HG02759 (cell line): ENCODE results near the gene SYNJ2BP.
"Not testable (repeated sequence)": the region's sequence is repeated elsewhere in the genome, so short reads cannot be mapped to it uniquely, and the experiment has no call there.

Source experiments
- ATAC-seq: cut with Tn5 transposase; IDR thresholded peaks from one replicate; pipeline ENCODE4 v1.9.1; 2021; ENCODE audit warnings: mild to moderate bottlenecking, moderate library complexity; ENCODE audit not compliant: unreplicated experiment

SYNJ2BP gene, protein sequence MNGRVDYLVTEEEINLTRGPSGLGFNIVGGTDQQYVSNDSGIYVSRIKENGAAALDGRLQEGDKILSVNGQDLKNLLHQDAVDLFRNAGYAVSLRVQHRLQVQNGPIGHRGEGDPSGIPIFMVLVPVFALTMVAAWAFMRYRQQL

DNA sequence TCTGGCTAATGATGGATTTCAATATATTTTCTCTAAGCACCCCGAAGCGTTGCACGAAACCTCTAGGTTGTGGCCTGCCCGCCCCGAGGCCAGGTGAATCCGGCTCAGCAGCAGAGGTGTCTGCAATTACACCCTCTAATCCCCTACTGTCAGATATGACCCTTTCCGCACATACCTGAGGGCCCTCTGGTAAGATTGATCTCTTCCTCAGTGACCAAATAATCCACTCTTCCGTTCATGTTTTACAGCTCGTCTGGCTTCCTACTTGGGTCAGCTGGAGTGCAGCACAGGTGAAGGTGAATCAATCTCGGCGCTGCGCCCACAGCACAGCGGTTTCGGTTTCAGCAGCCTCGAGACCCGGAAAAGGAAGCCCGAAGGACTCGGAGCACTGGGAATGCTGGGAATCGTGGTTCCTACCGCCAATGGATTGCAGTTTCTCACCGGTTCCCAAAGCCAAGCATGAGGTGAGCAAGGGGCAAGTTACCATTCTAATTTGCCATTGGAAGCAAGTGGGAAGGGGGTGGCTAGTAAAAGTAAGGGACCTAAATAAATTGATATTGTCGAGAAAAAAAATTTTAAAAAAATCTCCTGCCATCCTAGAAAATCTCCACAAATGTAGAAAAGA lies at the start of gene SYNJ2BP:
TSS of gene SYNJ2BP (minus strand) at position 366 of the 625 bp plus-strand sequence. CDS start at position 239, 127 bp downstream.
- ATAC-seq: peak; percentile 70

DNA sequence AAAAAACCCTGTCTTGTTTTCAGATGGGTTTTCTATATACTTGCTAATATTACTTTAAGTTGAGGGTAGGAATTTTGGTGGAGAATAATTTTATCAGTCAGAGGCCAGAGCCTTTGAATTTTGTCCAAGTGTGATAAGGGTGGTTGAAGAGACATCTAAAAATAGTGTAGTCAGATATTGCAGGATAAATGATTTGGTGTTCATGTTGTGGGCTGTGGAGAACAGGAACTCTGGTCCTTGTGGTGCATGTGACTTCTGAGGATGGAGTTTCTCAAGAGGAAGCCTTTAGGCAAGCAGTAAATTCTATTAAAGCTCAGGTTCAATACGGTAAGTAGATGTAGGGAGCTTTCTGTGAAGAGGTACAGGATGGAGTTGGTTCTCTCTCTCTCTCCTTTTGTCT lies 37.8 kb upstream of the SYNJ2BP start:
- ATAC-seq: no peak

DNA sequence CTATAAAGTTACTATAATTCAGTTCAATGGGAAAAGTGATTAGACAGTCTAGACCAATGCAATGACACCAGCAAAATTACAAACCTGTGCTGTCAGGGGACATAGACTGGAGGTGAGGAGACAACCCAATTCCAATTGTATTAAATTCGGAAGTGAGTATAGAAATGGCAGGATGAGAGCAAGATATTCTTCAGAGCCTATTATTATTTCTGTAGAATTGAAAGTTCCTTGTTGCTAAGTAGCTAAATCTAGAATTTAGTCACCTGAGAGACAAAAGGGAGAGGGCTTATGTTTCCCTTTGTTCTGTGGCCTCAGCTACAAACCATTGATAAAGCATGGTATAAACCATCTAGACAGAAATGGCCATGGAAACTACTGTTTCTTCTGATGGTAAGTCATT lies 35.0 kb upstream of the SYNJ2BP start, which contains the start of gene ADAM21:
TSS of gene ADAM21 (plus strand) at position 301 of the 400 bp plus-strand sequence. CDS start 5,326 bp downstream, outside the sequence.
- ATAC-seq: no peak

DNA sequence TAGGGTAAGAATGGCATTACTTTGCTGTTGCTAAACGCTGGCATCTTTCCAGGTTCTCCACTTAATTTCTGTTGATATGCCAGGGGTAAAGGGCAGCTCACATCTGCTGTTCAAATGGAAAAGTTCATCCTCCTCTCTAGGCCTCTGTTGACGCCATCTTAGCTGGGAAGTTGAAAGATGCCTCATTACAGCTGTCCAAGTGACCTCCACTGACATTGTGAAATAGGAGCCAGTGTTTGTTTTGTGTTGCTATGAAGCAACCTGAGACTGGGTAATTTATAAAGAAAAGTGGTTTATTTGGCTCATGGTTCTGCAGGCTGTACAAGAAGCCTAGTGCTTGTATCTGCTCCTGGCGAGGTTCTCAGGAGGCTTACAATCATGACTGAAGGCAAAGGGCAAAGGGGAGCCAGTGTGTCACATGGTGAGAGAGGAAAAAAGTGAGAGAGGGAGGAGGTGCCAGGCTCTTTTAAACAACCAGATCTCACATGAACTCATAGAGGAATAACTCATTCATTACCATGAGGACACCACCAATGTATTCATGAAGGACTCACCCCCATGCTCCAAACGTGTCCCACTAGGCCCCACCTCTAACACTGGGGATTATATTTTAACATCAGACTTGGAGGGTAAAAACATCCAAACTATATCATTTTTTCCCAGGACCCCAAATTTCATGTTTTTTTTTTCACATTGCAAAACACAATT lies 31.9 kb upstream of the SYNJ2BP start:
- no peak for ATAC-seq

DNA sequence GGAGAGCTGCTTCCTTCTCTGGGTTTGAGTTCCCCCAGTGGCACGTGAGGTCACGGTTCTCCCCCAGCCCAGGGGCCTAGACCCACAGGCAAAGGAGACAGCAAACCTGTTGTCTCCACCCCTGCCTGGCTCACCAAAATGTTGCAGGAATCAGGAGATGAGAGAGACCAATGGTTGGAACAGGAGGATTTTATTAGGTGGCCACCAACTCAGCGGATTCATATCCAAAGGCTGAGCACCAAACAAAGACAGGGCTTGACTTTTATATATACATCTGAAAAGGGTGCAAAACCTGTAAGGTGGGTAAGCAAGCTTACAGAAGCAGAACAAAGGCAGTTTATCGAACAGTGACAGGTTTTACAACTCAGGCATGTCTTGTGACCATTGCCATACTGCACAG lies 25.9 kb upstream of the SYNJ2BP start:
- ATAC-seq: no peak

DNA sequence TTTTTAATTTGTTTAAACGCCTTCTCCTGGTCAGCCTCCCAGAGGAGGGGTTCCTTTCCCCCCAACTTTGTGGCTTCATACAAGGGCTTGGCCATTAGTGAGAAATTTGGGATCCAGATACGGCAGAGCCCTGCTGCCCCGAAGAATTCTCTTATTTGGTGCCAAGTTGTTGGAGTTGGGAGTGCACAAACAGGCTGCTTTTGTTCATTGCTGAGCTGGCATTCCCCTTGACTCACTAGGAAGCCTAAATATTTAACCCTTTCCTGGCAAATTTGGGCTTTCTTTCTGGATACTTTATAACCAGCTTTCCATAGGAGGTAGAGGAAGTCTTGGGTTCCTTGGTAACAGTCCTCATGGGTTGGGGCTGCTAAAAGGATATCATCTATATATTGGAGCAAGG lies 24.8 kb upstream of the SYNJ2BP start:
- no peak for ATAC-seq

DNA sequence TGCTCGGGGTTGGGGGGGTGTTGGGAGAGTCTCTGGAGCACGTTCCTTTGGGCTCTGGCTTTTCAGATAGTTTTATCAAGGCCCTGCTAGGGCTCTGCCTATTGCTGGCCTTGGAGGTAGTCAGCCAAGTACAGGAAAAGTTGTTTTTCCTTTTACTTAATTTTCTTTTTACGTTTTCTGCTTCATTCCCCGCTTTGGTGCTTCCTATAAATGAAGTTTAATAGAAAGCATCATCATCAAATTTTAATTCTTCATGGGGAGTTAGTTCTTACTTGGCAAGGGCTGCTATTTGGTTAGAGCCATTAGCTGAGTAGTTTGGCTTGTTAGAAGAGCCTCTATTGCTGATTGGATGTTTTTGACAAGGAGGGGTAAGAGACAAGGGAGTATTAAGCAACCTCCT lies 20.0 kb upstream of the SYNJ2BP start:
- ATAC-seq: no peak

DNA sequence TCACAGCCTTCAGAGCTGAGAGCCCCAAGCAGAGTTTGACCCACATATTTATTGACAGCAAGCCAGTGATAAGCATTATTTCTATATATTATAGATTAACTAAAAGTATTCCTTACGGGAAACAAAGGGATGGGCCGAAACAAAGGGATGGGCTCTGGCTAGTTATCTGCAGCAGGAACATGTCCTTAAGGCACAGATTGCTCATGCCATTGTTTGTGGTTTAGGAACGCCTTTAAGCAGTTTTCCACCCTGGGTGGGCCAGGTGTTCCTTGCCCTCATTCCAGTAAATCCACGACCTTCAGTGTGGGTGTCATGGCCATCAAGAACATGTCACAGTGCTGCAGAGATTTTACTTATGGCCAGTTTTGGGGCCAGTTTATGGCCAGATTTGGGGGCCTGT lies 9.7 kb upstream of the SYNJ2BP start:
- not testable (repeated sequence) for ATAC-seq

DNA sequence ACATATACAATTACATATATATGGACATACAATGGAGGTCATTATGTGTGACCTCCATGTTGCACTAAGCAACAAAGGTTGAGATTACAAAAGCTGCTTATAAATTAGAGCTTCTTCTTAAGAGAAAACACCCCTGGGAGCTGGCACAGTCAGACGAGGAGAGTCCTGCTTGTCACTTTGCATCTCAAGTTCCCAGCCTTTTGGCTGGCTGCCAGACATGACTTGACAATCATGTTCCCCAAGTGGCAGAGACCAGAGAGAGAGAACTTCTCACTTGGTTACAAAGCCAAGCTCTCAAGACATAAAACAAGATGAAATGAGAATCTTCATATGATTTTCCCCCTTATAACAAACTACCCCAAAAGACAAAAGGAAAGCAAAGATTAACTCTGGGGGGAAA lies 8.5 kb upstream of the SYNJ2BP start:
- ATAC-seq: no peak

DNA sequence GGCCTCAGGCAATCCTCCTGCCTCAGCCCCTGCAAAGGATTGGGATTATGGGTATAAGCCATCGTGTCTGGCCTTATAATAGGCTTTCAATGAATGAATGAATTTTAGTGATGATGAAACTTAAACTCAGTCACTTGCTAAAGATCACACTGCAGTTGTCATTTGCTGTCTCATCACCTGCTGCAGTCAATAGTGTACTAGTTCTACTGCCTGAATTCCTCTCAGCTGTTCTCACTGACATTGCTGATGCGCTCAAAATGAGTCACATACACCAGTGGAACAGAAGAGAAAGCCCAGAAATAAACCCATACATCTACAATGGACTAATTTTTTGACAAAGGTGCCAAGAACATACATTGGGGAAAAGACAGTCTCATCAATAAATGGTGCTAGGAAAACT lies 5.6 kb upstream of the SYNJ2BP start:
- ATAC-seq: no peak

DNA sequence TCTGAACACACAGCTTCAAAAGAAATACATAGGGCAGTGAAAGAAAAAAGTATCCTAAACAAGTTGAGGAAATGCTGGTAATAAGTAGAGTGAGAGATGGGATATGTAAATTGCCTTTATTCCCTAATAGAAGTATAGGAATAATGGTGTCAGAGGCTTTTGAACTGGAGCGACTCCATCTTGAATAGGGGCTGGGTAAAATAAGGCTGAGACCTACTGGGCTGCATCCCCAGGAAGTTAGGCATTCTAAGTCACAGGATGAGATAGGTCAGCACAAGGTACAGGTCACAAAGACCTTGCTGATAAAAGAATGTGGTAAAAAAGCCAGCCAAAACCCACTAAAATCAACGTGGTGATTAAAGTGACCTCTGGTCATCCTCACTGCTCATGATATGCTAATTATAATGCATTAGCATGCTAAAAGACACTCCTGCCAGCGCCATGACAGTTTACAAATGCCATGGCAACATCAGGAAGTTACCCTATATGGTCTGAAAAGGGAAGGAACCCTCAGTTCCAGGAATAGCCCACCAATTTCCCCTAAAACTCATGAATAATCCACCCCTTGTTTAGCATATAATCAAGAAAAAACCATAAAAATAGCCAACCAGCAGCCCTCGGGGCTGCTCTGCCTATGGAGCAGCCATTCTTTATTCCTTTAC lies 2.5 kb upstream of the SYNJ2BP start:
- not testable (repeated sequence) for ATAC-seq

DNA sequence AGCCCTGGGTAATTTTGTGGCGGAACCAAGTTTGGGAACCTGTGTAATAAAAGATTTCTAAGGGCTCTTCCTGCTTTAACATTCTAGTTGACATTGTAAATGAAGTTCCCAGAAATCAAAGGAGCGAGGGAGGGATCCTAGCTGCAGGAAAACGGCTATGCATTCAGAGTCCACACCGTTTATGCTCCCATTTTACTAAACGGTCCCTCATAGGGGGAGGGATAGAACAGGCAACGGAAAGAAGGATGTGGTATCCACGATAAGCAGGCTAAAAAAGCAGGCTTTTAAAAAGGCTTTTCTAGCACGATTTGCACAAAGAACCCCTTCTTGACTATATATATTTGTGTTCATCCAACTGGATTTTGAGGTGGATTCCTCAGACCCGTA lies 559 bp downstream of the SYNJ2BP start:
- ATAC-seq: no peak

DNA sequence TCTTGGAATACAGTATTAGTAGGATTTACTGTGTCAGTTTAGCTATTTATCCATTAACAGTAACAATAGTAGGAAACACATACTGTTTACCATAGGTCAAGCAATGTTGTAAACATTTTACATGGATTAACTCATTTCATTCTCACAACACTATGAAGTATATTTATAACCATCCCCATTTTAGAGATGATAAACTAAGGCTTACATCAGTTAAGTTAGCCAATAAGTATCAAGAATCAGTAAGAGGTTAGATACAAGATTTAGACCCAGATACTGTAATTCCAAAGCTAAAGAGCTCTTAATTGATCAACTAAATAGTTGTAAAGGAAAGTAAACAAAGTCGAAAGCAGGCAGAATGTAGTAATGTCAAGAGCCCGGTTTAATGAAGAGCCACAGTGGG lies 1.1 kb downstream of the SYNJ2BP start:
- no peak for ATAC-seq

DNA sequence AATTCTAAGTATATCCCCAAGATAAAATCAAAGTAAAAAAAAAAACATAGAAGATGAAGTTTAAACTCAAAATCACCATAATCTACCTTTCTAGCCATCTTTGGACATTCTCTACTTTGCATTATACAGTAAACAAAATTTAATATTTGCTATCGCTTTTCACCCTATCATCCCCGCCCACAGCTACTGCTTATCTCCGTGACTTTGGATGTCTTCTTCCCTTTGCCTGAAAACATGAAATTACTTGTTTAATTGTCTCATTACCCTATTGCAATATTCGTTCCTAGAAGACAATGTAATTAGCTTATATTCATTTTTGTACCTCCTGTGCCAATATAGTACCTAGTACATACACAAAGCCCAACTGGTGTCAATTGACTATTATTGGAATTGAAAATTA lies 9.3 kb downstream of the SYNJ2BP start:
- no peak for ATAC-seq

DNA sequence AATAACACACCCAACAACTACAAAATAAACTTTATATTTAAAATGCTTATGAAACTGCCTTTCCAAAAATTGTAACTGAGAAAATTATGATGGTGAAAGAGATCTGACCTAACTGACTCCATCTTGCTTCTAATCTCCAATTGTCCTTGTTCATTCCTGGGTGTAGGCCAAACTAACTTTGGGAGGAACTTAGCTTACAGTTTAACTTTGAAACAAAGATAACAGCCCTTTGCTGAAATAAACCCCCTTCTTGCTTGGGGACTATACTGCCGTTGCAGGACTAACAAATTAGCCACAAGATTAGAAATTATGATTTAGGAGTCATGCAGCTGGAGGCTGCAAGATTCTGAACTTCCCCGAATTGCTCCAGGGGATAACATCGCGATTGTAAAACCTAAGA lies 10.7 kb downstream of the SYNJ2BP start:
- not testable (repeated sequence) for ATAC-seq

DNA sequence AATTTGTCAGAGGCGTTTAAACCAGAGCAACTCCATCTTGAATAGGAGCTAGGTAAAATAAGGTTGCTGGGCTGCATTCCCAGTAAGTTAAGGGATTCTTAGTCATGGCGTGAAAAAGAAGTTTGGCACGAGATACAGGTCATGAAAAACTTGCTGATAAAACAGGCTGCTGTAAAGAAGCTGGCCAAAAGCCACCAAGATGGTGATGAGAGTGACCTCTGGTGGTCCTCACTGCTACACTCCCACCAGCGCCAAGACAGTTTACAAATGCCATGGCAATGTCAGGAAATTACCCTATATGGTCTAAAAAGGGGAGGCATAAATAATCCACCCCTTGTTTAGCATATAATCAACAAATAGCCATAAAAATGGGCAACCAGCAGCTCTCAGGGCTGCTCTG lies 13.6 kb downstream of the SYNJ2BP start:
- not testable (repeated sequence) for ATAC-seq

DNA sequence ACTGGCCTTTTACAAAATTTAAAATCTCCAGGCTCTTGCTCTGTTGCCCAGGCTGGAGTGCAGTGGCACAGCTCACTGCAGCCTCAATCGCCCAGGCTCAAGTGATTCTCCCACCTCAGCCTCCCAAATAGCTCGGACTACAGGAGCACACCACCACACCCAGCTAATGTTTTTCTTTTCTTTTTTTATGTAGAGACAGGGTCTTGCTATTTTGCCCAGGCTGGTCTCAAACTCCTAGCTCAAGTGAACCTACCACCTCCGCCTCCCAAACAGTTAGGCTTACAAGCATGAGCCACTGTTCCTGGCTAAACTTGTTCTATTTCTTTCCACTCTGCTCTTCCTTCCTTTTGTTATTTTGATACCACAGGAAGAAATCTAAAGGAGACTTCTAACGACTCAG lies 15.2 kb downstream of the SYNJ2BP start:
- no peak for ATAC-seq

DNA sequence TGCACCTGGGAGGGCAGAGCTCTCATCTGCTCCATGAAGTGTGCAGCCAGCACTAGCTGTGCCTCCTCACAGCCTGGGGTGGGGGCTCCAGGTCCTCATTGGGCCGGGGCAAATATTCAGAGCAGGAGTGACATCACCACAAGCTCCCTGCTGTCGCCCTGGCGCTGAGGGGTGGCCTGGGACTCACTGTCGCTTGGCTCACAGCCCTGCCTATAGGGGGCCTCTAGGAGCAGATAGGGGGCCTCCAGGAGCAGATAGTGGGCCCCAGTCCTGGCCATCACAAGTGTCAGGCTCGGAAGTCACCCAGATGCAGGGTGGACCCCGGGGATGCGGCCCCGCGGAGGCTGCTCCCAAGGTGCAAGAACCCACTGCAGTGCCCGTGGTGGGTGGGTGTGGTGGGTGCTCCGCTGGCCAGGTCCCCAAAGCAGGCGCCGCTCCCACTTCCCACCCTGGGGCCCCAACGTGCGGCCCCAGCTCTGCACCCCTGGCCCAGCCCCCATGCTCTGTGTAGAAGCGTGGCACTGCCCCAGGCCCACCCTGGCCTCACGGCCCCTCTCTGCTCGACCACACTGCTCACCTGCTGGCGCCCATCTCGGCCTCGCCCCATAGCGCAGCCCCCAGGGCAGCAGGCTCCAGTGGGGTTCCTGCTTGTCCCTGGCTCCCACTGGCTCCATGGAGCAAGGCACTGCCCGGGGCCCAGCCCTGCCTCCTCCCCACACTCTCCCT lies 18.0 kb downstream of the SYNJ2BP start:
- ATAC-seq: no peak

DNA sequence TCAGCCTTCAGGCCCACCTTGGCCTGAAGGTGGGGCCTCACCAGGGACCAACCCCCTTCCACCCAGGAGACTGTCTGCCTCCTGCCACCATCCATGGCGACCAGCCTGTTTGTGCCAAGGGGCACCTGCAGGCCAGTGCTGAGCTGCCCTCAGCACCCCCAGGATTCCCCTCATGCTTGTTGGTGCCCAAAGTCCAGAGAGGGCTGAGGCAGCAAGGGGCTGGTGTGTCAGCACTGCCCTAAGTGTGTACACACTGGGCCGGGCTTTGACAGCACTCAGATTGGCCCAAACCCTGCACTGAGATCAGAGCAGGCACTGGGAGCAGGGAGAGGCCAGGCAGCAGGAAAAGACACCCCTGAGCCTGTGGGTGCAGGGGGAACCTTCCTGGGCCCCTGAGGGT lies 18.6 kb downstream of the SYNJ2BP start:
- no peak for ATAC-seq

DNA sequence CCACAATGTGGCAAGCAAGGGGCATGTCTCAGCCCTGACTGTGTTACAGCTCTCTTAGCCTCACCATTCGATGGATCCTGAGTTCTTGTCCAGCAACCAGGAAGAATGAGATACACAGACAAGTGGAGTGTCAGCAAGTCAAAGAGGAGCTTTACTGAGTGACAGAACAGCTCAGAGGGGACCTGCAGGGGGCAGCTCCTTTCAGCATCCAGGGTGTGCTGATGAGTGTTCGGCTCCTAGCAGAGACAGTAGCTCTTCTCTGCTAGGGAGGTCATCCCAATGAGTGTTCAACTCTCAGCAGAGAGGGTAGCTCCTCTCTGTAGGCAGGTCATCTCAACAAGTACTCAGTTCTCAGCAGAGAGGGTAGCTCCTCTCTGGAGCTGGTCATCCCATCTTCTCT lies 19.1 kb downstream of the SYNJ2BP start:
- no peak for ATAC-seq

DNA sequence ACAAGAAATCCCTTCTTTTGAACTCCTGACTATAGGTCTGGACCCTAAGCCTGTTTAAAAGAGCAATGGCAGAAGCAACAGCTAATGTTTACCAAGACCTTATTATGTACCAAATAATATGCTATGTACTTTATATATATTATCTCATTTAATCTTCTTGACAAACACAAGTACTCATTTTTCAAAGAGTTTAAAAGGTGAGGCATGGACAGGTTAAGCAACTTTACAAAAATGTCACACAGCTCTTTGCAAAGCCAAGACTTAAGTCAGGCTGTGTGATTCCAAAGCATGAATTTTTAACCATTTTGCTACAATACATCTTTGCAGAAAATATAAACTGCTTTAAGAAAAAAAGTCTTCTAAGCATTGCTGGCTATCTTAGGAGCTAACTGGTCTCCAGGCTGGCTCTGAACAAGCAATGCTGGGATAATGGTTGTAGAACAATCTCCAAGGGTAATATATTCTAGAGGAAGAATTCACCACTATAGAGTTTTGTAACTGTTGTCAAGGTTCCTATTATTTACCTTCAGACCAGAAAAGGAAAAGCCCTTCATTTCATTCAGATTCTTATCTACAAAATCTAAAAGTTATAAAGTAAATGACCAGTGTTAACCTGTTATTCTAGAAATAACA lies 22.1 kb downstream of the SYNJ2BP start:
- no peak for ATAC-seq
